GM23248 (cell line): Measurements from ENCODE around the gene TUBG1. TPM values are rescaled to one million over a fixed set of nuclear protein-coding genes. Genes with fewer than 3 reads are reported as not detected.
"Not testable (repeated sequence)": the region's sequence is repeated elsewhere in the genome, so short reads cannot be mapped to it uniquely, and the experiment has no call there.

Experiments
- DNase-seq: peaks from one replicate; pipeline ENCODE4 v3.0.0-alpha.2; 2015
- H2AFZ ChIP-seq: fragments of 200-600 bp; sonication (generic); 2 replicates; pipeline ENCODE4 v1.6.1; 2016; ENCODE audit warnings: antibody characterized with exemption
- H3F3A ChIP-seq: fragments of 200-600 bp; sonication (generic); 2 replicates; pipeline ENCODE4 v1.6.1; 2016; ENCODE audit warnings: mild to moderate bottlenecking, antibody characterized with exemption, mixed run types; ENCODE audit not compliant: insufficient read depth
- H3K27ac ChIP-seq: fragments of 200-600 bp; sonication (generic); 2 replicates; pipeline ENCODE4 v1.5.1; 2016; ENCODE audit warnings: mild to moderate bottlenecking
- H3K27me3 ChIP-seq: fragments of 200-600 bp; sonication (generic); replicated peaks from 2 replicates; pipeline ENCODE4 v1.6.1; 2016; ENCODE audit warnings: mild to moderate bottlenecking; ENCODE audit not compliant: insufficient read depth
- H3K36me3 ChIP-seq: fragments of 200-600 bp; sonication (generic); 2 replicates; pipeline ENCODE4 v1.6.1; 2016; ENCODE audit warnings: low read depth, mild to moderate bottlenecking
- H3K4me1 ChIP-seq: fragments of 200-600 bp; sonication (generic); 2 replicates; pipeline ENCODE4 v1.6.1; 2016; ENCODE audit warnings: mild to moderate bottlenecking; ENCODE audit not compliant: insufficient read depth
- H3K4me2 ChIP-seq: fragments of 200-600 bp; sonication (generic); one replicate; pipeline ENCODE4 v1.6.1; 2016; ENCODE audit warnings: mild to moderate bottlenecking; ENCODE audit not compliant: unreplicated experiment
- H3K4me3 ChIP-seq: fragments of 200-600 bp; sonication (generic); 2 replicates; pipeline ENCODE4 v1.5.1; 2016; ENCODE audit warnings: mild to moderate bottlenecking
- H3K79me2 ChIP-seq: fragments of 200-600 bp; sonication (generic); 2 replicates; pipeline ENCODE4 v1.6.1; 2016; ENCODE audit warnings: mild to moderate bottlenecking; ENCODE audit not compliant: insufficient read depth
- H3K9ac ChIP-seq: fragments of 200-600 bp; sonication (generic); 2 replicates; pipeline ENCODE4 v1.6.1; 2016; ENCODE audit warnings: mild to moderate bottlenecking
- H3K9me2 ChIP-seq: fragments of 200-600 bp; sonication (generic); 2 replicates; pipeline ENCODE4 v1.6.1; 2016; ENCODE audit warnings: mixed run types, mild to moderate bottlenecking, moderate library complexity; ENCODE audit not compliant: insufficient read depth
- H3K9me3 ChIP-seq: fragments of 200-600 bp; sonication (generic); one replicate; pipeline ENCODE4 v1.6.1; 2017; ENCODE audit warnings: low read depth
- H4K20me1 ChIP-seq: fragments of 200-600 bp; sonication (generic); 2 replicates; pipeline ENCODE4 v1.6.0; 2016; ENCODE audit not compliant: insufficient read depth
- EZH2 ChIP-seq: fragments of 200-600 bp; sonication (generic); IDR thresholded peaks from 2 replicates; pipeline ENCODE4 v1.6.1; 2018; ENCODE audit warnings: antibody characterized with exemption, mild to moderate bottlenecking; ENCODE audit not compliant: insufficient read depth, poor library complexity, severe bottlenecking
- EZH2phosphoT487 ChIP-seq: fragments of 200-600 bp; sonication (generic); IDR thresholded peaks from 2 replicates; pipeline ENCODE4 v1.6.1; 2018; ENCODE audit warnings: antibody characterized with exemption, moderate library complexity, mild to moderate bottlenecking, low read depth; ENCODE audit not compliant: insufficient read depth
- WGBS, 2 experiments: methylation state at CpG; one replicate each; pipeline ENCODE4 v1.1.6; 2015 to 2017; ENCODE audit warnings: low lambda C conversion rate in 2 of 2, low coverage in 1 of 2; ENCODE audit errors: missing lambda C conversion rate in 2 of 2; 5-methylcytosine and 5-hydroxymethylcytosine counted together
- in situ Hi-C: fragments of 300-500 bp; cut with MboI; formaldehyde crosslinking; loops from 2 replicates; pipeline ENCODE4 v1.15.0; 2020
- polyA plus RNA-seq: library from polyadenylated mRNA; unstranded; fragments of >200 nt; fragmentation: Nextera tagmentation; extraction: Ambion mirVana; gene quantifications from 2 replicates; pipeline ENCODE4 v1.2.1, GENCODE V29; 2016
- total RNA-seq: library from RNA; depleted of rRNA; stranded (reverse); fragments of >200 nt; shearing (Covaris generic); gene quantifications from 2 replicates; pipeline ENCODE4 v1.2.3, GENCODE V29; 2014

TUBG1 gene
- total and polyA plus RNA-seq, 2 experiments from 2014 or later: 53.0 to 95.3 TPM

- TF ChIP-seq EZH2 (no peak), EZH2phosphoT487 (no peak)
- H3K9ac ChIP-seq: peak overlapping the region; percentile 77
- H3K36me3 ChIP-seq: no peaks in the 10 kb centered on the region
Measured at GRCh38 chr17:42653179-42654124, 44.0 kb downstream of the TUBG1 start.

GRCh38 chr17:42655528-42655927 lies 46.0 kb downstream of the TUBG1 start:
- Histone ChIP-seq H3F3A (peaks cover 33% of the 10 kb centered on the region), H3K4me2 (peak overlapping the region; percentile 2), H4K20me1 (no peaks in the 10 kb centered on the region), H3K27me3 (no peaks in the 10 kb centered on the region), H3K4me1 (peaks cover 14% of the 10 kb centered on the region), H3K9me3 (no peaks in the 10 kb centered on the region), H3K79me2 (peaks cover 5% of the 10 kb centered on the region; the same call in 1 of the 2 replicates), H2AFZ (0 out of 2 replicates have a peak overlapping the region, but pooled peaks have one; percentile 3), H3K4me3 (no peak overlapping the region), H3K9ac (no peak overlapping the region), H3K9me2 (no peaks in the 10 kb centered on the region), H3K36me3 (no peaks in the 10 kb centered on the region), H3K27ac (peak overlapping the region; percentile 45)
- peak; percentile 55 for DNase-seq
- in situ Hi-C loops: no loop called here
- TF ChIP-seq EZH2: no peak
- no peak for TF ChIP-seq EZH2phosphoT487
- 18 to 19% methylated on average over 2 of the region's 2 CpGs for WGBS, 2 experiments

More at GRCh38 chr17:42653179-42654124, 44.0 kb downstream of the TUBG1 start:
- H3K4me2 ChIP-seq: peak overlapping the region; percentile 86
- peak; percentile 87 for DNase-seq
- H3K27me3 ChIP-seq: no peaks in the 10 kb centered on the region
- H4K20me1 ChIP-seq: no peaks in the 10 kb centered on the region
- 25% methylated on average over 42 of the region's 42 CpGs for WGBS, 2 experiments
- peak overlapping the region; percentile 48 for H3K27ac ChIP-seq
- H3K4me3 ChIP-seq: peak overlapping the region; percentile 66
- no peaks in the 10 kb centered on the region for H3K9me2 ChIP-seq
- peaks cover 9% of the 10 kb centered on the region for H3K4me1 ChIP-seq
- in situ Hi-C loops: no loop called here
- H3K9me3 ChIP-seq: no peaks in the 10 kb centered on the region
- no peaks in the 10 kb centered on the region for H3K79me2 ChIP-seq
- peaks cover 29% of the 10 kb centered on the region for H3F3A ChIP-seq
- H2AFZ ChIP-seq: peak overlapping the region; percentile 97

- Histone ChIP-seq H3K9me2 (no peaks in the 10 kb centered on the region), H3K4me3 (no peak overlapping the region), H3K9me3 (no peaks in the 10 kb centered on the region), H3K36me3 (peaks cover 9% of the 10 kb centered on the region), H4K20me1 (no peaks in the 10 kb centered on the region), H3K4me1 (peaks cover 23% of the 10 kb centered on the region), H3K4me2 (no peak overlapping the region), H2AFZ (peak overlapping the region; percentile 93), H3K27ac (no peak overlapping the region), H3K9ac (no peak overlapping the region), H3F3A (peaks cover 39% of the 10 kb centered on the region), H3K27me3 (no peaks in the 10 kb centered on the region), H3K79me2 (peaks cover 24% of the 10 kb centered on the region)
- in situ Hi-C loops: no loop called here
- WGBS, 2 experiments: 87 to 89% methylated on average over 9 of the region's 9 CpGs
- TF ChIP-seq EZH2 (no peak), EZH2phosphoT487 (no peak)
- no peak for DNase-seq
Measured at GRCh38 chr17:42657824-42658588, 48.5 kb downstream of the TUBG1 start.

GRCh38 chr17:42659079-42659931 lies 49.8 kb downstream of the TUBG1 start, which contains the start of gene TUBG2:
Gene TUBG2, plus strand, starts transcription at chr17:42659284. Its CDS starts 220 bp downstream, at chr17:42659504.
- peak within 1 kb of the TSS; percentile 85 for H3K9ac ChIP-seq
- in situ Hi-C loops: no loop called here

GRCh38 chr17:42659932-42660274 lies 50.4 kb downstream of the TUBG1 start:
- in situ Hi-C loops: not testable (repeated sequence)
- peak overlapping the region; percentile 85 for H3K9ac ChIP-seq

More at GRCh38 chr17:42659079-42659931, 49.8 kb downstream of the TUBG1 start, which contains the start of gene TUBG2:
- no peak for TF ChIP-seq EZH2
- TF ChIP-seq EZH2phosphoT487: no peak
- H3K4me1 ChIP-seq: peaks cover 23% of the 10 kb centered on the region
- H2AFZ ChIP-seq: peak within 1 kb of the TSS; percentile 93
- peaks cover 9% of the 10 kb centered on the region for H3K36me3 ChIP-seq
- peak within 1 kb of the TSS; percentile 83 for H3K27ac ChIP-seq
- no peaks in the 10 kb centered on the region for H3K27me3 ChIP-seq
- no peaks in the 10 kb centered on the region for H3K9me2 ChIP-seq
- no peaks in the 10 kb centered on the region for H3K9me3 ChIP-seq
- DNase-seq: peak; percentile 93
- H3K79me2 ChIP-seq: peaks cover 24% of the 10 kb centered on the region
- no peaks in the 10 kb centered on the region for H4K20me1 ChIP-seq
- 1% methylated on average over 48 to 51 of the region's 59 CpGs for WGBS, 2 experiments
- H3K4me2 ChIP-seq: peak within 1 kb of the TSS; percentile 91
- peaks cover 33% of the 10 kb centered on the region for H3F3A ChIP-seq
- peak within 1 kb of the TSS; percentile 86 for H3K4me3 ChIP-seq

More at GRCh38 chr17:42659932-42660274, 50.4 kb downstream of the TUBG1 start:
- 17 to 82% methylated on average over 1 to 8 of the region's 14 CpGs for WGBS, 2 experiments
- not testable (repeated sequence) for H3K9me2 ChIP-seq, H3K36me3 ChIP-seq, H3K9me3 ChIP-seq, DNase-seq, H4K20me1 ChIP-seq, H3K27me3 ChIP-seq
- H3K4me2 ChIP-seq: peak overlapping the region; percentile 91
- peaks cover 28% of the 10 kb centered on the region for H3F3A ChIP-seq
- H3K4me1 ChIP-seq: peaks cover 23% of the 10 kb centered on the region
- peak overlapping the region; percentile 83 for H3K27ac ChIP-seq
- peak overlapping the region; percentile 86 for H3K4me3 ChIP-seq
- H2AFZ ChIP-seq: peak overlapping the region; percentile 93
- H3K79me2 ChIP-seq: peaks cover 24% of the 10 kb centered on the region
